CD14-positive monocyte (primary cell): Measurements from ENCODE around the gene AMBP. TPM values are rescaled to one million over a fixed set of nuclear protein-coding genes. Genes with fewer than 3 reads are reported as not detected.

Experiments used
- DNase-seq, 3 donors: peaks; one replicate each; pipeline ENCODE4 v3.0.0-alpha.2; 2011 to 2022
- H2AFZ ChIP-seq: 2 replicates; pipeline ENCODE4 v1.6.0; 2012; ENCODE audit warnings: mild to moderate bottlenecking, low read depth, low read length, inconsistent platforms; ENCODE audit not compliant: insufficient read depth, poor library complexity, severe bottlenecking
- H3K27ac ChIP-seq, 2 donors: 1 replicate in 1 of 2; 2 replicates in 1 of 2; pipeline ENCODE4 v1.5.1; 2012 to 2013; ENCODE audit warnings: low read length in 2 of 2, control low read depth in 1 of 2, inconsistent platforms in 1 of 2, low read depth in 1 of 2, mild to moderate bottlenecking in 1 of 2
- H3K27me3 ChIP-seq, 2 donors: one replicate each; pipeline versions ENCODE4 v1.6.0 to v1.6.1; 2011 to 2013; ENCODE audit warnings: low read length in 2 of 2; ENCODE audit not compliant: control insufficient read depth in 2 of 2, insufficient read depth in 2 of 2
- H3K36me3 ChIP-seq, 2 donors: replicated peaks in 1 of 2; 1 replicate in 1 of 2; 2 replicates in 1 of 2; pipeline versions ENCODE4 v1.5.1 to v1.6.1; 2012 to 2013; ENCODE audit warnings: low read length in 2 of 2, control low read depth in 1 of 2, inconsistent platforms in 1 of 2, mild to moderate bottlenecking in 1 of 2; ENCODE audit not compliant: insufficient read depth in 2 of 2, control insufficient read depth in 1 of 2
- H3K4me1 ChIP-seq, 2 donors: 1 replicate in 1 of 2; 2 replicates in 1 of 2; pipeline versions ENCODE4 v1.5.1 to v1.6.1; 2012 to 2013; ENCODE audit warnings: low read length in 2 of 2, control low read depth in 1 of 2, inconsistent platforms in 1 of 2, mild to moderate bottlenecking in 1 of 2, moderate library complexity in 1 of 2; ENCODE audit not compliant: insufficient read depth in 2 of 2, control insufficient read depth in 1 of 2
- H3K4me2 ChIP-seq: replicated peaks from 2 replicates; pipeline ENCODE3; 2012; ENCODE audit warnings: low read length, moderate library complexity, mild to moderate bottlenecking; ENCODE audit not compliant: poor library complexity, severe bottlenecking; ENCODE audit errors: extremely low read depth
- H3K4me3 ChIP-seq, 3 experiments: fragments of 200-600 bp in 1 of 3; sonication (generic) in 1 of 3; replicated peaks in 1 of 3; 1 replicate in 2 of 3; 2 replicates in 1 of 3; pipeline ENCODE4 v1.5.1; 2011 to 2013; ENCODE audit warnings: low read length in 3 of 3, mild to moderate bottlenecking in 3 of 3, control low read depth in 2 of 3, low read depth in 2 of 3, inconsistent platforms in 1 of 3, moderate library complexity in 1 of 3
- H3K79me2 ChIP-seq: 2 replicates; pipeline ENCODE4 v1.6.0; 2012; ENCODE audit warnings: mild to moderate bottlenecking, control low read depth, inconsistent platforms, low read length, moderate library complexity; ENCODE audit not compliant: insufficient read depth
- H3K9ac ChIP-seq: 2 replicates; pipeline ENCODE4 v1.6.0; 2017; ENCODE audit warnings: low read length, mild to moderate bottlenecking; ENCODE audit not compliant: insufficient read depth, poor library complexity, severe bottlenecking
- H3K9me3 ChIP-seq, 2 donors: replicated peaks in 1 of 2; 1 replicate in 1 of 2; 2 replicates in 1 of 2; pipeline versions ENCODE4 v1.5.1 to v1.6.1; 2012 to 2013; ENCODE audit warnings: low read length in 2 of 2, control low read depth in 1 of 2; ENCODE audit not compliant: control insufficient read depth in 1 of 2, insufficient read depth in 1 of 2
- H4K20me1 ChIP-seq: 2 replicates; pipeline ENCODE4 v1.6.0; 2012; ENCODE audit warnings: mild to moderate bottlenecking, low read length, control low read depth, moderate library complexity; ENCODE audit not compliant: insufficient read depth
- H3K27ac Mint-ChIP-seq, 7 donors: one replicate each; pipeline ENCODE4 v1.8.0; 2020; ENCODE audit warnings: mild to moderate bottlenecking in 7 of 7, mixed read lengths in 7 of 7, moderate library complexity in 6 of 7, inconsistent platforms in 2 of 7
- H3K27me3 Mint-ChIP-seq, 3 donors: one replicate each; pipeline ENCODE4 v1.8.0; 2021 to 2022; ENCODE audit warnings: low read depth in 3 of 3, mild to moderate bottlenecking in 3 of 3, mixed read lengths in 3 of 3, moderate library complexity in 3 of 3, inconsistent platforms in 1 of 3
- H3K36me3 Mint-ChIP-seq, 2 donors: one replicate each; pipeline ENCODE4 v1.8.0; 2020; ENCODE audit warnings: mixed read lengths in 2 of 2, inconsistent platforms in 1 of 2, mild to moderate bottlenecking in 1 of 2
- H3K4me1 Mint-ChIP-seq: one replicate; pipeline ENCODE4 v1.8.0; 2020; ENCODE audit warnings: mild to moderate bottlenecking, mixed read lengths
- H3K4me3 Mint-ChIP-seq, 2 donors: one replicate each; pipeline ENCODE4 v1.8.0; 2020; ENCODE audit warnings: mild to moderate bottlenecking in 2 of 2, mixed read lengths in 2 of 2, moderate library complexity in 1 of 2
- H3K9me3 Mint-ChIP-seq, 7 donors: one replicate each; pipeline ENCODE4 v1.8.0; 2020 to 2022; ENCODE audit warnings: mixed read lengths in 7 of 7, mild to moderate bottlenecking in 6 of 7, moderate library complexity in 6 of 7, inconsistent platforms in 2 of 7
- CTCF ChIP-seq: fragments of 200-600 bp; IDR thresholded peaks from one replicate; pipeline ENCODE4 v1.8.0; 2022; ENCODE audit warnings: antibody characterized with exemption, mild to moderate bottlenecking
- WGBS: methylation state at CpG from one replicate; pipeline ENCODE4 v1.1.5; 2013; ENCODE audit warnings: missing lambda C conversion rate; ENCODE audit not compliant: insufficient coverage; 5-methylcytosine and 5-hydroxymethylcytosine counted together
- intact Hi-C, 2 donors: fragments of 100-400 bp; cut with micrococcal nuclease; formaldehyde crosslinking; loops; one replicate each; pipeline versions ENCODE4 v1.15.0 to v1.15.1; 2023
- polyA plus RNA-seq, 3 donors: library from polyadenylated mRNA; depleted of rRNA in 1 of 3; unstranded in 2 of 3; stranded (reverse) in 1 of 3; fragments of 300-500 nt in 2 of 3; fragments of >200 nt in 1 of 3; fragmentation: Illumina TruSeq in 2 of 3; gene quantifications; 1 replicate in 2 of 3; 2 replicates in 1 of 3; pipeline ENCODE4 v1.2.3, GENCODE V29; 2012 to 2021

Gene AMBP
- polyA plus RNA-seq, 3 donors: not detected

DNA sequence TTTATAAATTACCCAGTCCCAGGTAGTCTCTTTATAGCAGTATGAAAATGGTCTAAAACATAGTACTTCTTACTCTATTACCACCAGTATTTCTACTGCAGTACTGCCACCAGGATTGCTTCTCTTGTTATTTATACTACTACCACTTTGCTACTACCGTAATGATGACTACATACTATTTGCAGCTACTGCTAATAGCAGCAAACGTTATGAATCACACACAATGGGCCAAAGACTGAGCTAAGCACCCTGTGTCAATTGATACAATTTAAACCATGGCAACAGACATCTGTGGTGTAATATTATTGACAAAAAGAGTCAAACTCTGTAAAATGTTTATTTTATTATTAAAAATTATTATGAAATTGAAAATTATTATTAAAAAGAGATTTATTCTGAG lies 36.3 kb upstream of the AMBP start:
- H3K27me3 Mint-ChIP-seq: peaks cover 10 to 27% (median 12%) of the 10 kb centered on the region in 3 donors
- H3K9me3 Mint-ChIP-seq: peaks cover 0 to 1% (median 0%) of the 10 kb centered on the region in 7 donors

GRCh38 chr9:114112778-114113584 lies 34.9 kb upstream of the AMBP start:
- no peaks in the 10 kb centered on the region for H3K36me3 ChIP-seq
- Mint-ChIP-seq H3K27me3 (peaks cover 10 to 22% (median 13%) of the 10 kb centered on the region in 3 donors), H3K4me3 (no peak overlapping the region), H3K27ac (no peak overlapping the region), H3K4me1 (no peaks in the 10 kb centered on the region), H3K9me3 (peaks cover 0 to 1% (median 0%) of the 10 kb centered on the region in 7 donors), H3K36me3 (no peaks in the 10 kb centered on the region)
- DNase-seq: no peak
- no peaks in the 10 kb centered on the region for H3K79me2 ChIP-seq
- no peak overlapping the region for H3K9ac ChIP-seq
- no peak overlapping the region for H3K27ac ChIP-seq
- no peak for TF ChIP-seq CTCF
- H3K4me3 ChIP-seq: no peak overlapping the region
- intact Hi-C loops: no loop called here
- no peak overlapping the region for H3K4me2 ChIP-seq
- no peaks in the 10 kb centered on the region for H3K9me3 ChIP-seq
- WGBS: 78% methylated on average over 9 of the region's 10 CpGs
- H3K4me1 ChIP-seq: no peaks in the 10 kb centered on the region
- H3K27me3 ChIP-seq: no peaks in the 10 kb centered on the region
- H4K20me1 ChIP-seq: no peaks in the 10 kb centered on the region
- H2AFZ ChIP-seq: no peak overlapping the region

More for the DNA sequence above, 36.3 kb upstream of the AMBP start:
- H3K27me3 ChIP-seq: no peaks in the 10 kb centered on the region
- no peak for TF ChIP-seq CTCF
- H3K27ac ChIP-seq: no peak overlapping the region
- H3K4me2 ChIP-seq: no peak overlapping the region
- H3K27ac Mint-ChIP-seq: no peak overlapping the region
- no peak overlapping the region for H3K4me3 Mint-ChIP-seq
- no peaks in the 10 kb centered on the region for H3K36me3 ChIP-seq
- no peaks in the 10 kb centered on the region for H3K4me1 Mint-ChIP-seq
- H4K20me1 ChIP-seq: no peaks in the 10 kb centered on the region
- H3K4me3 ChIP-seq: no peak overlapping the region
- intact Hi-C loops: no loop called here
- H3K36me3 Mint-ChIP-seq: no peaks in the 10 kb centered on the region
- no peaks in the 10 kb centered on the region for H3K4me1 ChIP-seq
- no peak for DNase-seq
- no peak overlapping the region for H2AFZ ChIP-seq
- H3K9me3 ChIP-seq: no peaks in the 10 kb centered on the region
- no CpG with 5 or more reads among the region's 2 CpGs for WGBS
- H3K79me2 ChIP-seq: no peaks in the 10 kb centered on the region
- H3K9ac ChIP-seq: no peak overlapping the region
